Loucy (cell line): ENCODE results near the gene GPR135.

ENCODE experiments used
- H2AFZ ChIP-seq: fragments of 200-600 bp; sonication (generic); 2 replicates; pipeline ENCODE4 v1.6.0; 2016; ENCODE audit warnings: antibody characterized with exemption, mild to moderate bottlenecking, low read length, moderate library complexity
- H3F3A ChIP-seq: fragments of 200-600 bp; 2 replicates; pipeline ENCODE4 v1.6.0; 2016; ENCODE audit warnings: antibody characterized with exemption, low read depth, mild to moderate bottlenecking
- H3K27me3 ChIP-seq: fragments of 200-600 bp; sonication (generic); 2 replicates; pipeline ENCODE4 v1.6.1; 2014; ENCODE audit warnings: low read length, mild to moderate bottlenecking; ENCODE audit not compliant: insufficient read depth, poor library complexity, severe bottlenecking
- H3K36me3 ChIP-seq: fragments of 200-600 bp; sonication (generic); 2 replicates; pipeline ENCODE4 v1.6.1; 2016; ENCODE audit warnings: low read length; ENCODE audit not compliant: insufficient read depth
- H3K4me1 ChIP-seq: fragments of 200-600 bp; sonication (generic); 2 replicates; pipeline ENCODE4 v1.5.1; 2014; ENCODE audit warnings: low read length, mild to moderate bottlenecking; ENCODE audit not compliant: insufficient read depth, poor library complexity, severe bottlenecking
- H3K4me2 ChIP-seq: fragments of 200-600 bp; sonication (generic); 2 replicates; pipeline ENCODE4 v1.6.0; 2014; ENCODE audit warnings: antibody characterized with exemption, low read length, low read depth, mild to moderate bottlenecking; ENCODE audit not compliant: poor library complexity, severe bottlenecking
- H3K4me3 ChIP-seq: fragments of 200-600 bp; sonication (generic); 2 replicates; pipeline ENCODE4 v1.5.1; 2014; ENCODE audit warnings: low read length, mild to moderate bottlenecking, mixed read lengths; ENCODE audit not compliant: poor library complexity, severe bottlenecking
- H3K79me2 ChIP-seq: fragments of 200-600 bp; sonication (generic); 2 replicates; pipeline ENCODE4 v1.6.1; 2014; ENCODE audit warnings: low read length; ENCODE audit not compliant: insufficient read depth
- H3K9ac ChIP-seq: fragments of 200-600 bp; sonication (generic); 2 replicates; pipeline ENCODE4 v1.6.0; 2014; ENCODE audit warnings: mild to moderate bottlenecking, low read depth, low read length, moderate library complexity; ENCODE audit not compliant: poor library complexity, severe bottlenecking
- H3K9me2 ChIP-seq: fragments of 200-600 bp; sonication (generic); replicated peaks from 2 replicates; pipeline ENCODE4 v1.6.1; 2016; ENCODE audit warnings: low read depth, low read length, mixed read lengths
- H3K9me3 ChIP-seq: fragments of 200-600 bp; sonication (generic); 2 replicates; pipeline ENCODE4 v1.6.1; 2014; ENCODE audit warnings: mild to moderate bottlenecking, antibody characterized with exemption, low read length, low read depth; ENCODE audit not compliant: insufficient read depth
- H4K20me1 ChIP-seq: fragments of 200-600 bp; sonication (generic); 2 replicates; pipeline ENCODE4 v1.6.0; 2014; ENCODE audit warnings: antibody characterized with exemption, low read length, mild to moderate bottlenecking; ENCODE audit not compliant: insufficient read depth, poor library complexity, severe bottlenecking
- EZH2phosphoT487 ChIP-seq: fragments of 200-600 bp; IDR thresholded peaks from 2 replicates; pipeline ENCODE4 v1.6.1; 2018; ENCODE audit warnings: antibody characterized with exemption, mild to moderate bottlenecking, moderate library complexity, borderline replicate concordance
- TF ChIP-seq, protein P1 (sequence below): fragments of 200-600 bp; sonication (generic); conservative IDR thresholded peaks from 2 replicates; pipeline ENCODE4 v1.5.1; 2014; ENCODE audit warnings: mild to moderate bottlenecking, antibody characterized with exemption, low read length

Gene GPR135

DNA sequence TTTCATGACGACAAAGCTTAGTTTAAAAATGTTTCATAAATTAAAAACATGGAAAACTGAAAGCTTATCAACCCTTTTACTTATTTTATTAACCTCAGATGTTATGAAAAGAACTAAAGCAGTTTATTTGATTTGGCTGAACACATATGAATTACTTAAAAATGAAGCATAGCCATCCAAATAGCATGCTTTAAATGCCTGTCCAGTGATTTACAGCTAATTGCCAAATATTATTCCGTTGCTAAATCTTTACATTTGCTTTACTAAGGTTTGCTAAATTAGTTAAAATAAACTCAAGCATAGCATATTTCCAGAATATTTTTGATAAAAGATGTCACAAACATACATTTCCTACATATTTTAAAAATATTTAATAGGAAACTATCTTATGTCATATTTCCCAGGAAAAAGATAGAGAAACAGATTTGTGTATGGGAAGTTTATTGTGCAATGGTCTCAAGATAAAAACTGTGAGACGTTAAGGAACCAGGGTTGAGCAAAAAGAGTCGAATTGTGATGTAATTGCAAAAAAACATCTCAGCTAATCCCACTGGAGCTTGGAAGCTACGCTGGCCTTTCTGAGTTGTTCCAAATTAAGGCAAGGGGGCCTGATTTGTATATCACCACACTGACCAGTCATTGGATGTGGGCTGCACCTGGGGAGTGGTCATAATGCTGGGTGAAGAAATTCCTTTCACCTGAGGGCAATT, 25.8 kb downstream of the GPR135 start:
- H3K9me3 ChIP-seq: no peaks in the 10 kb centered on the region
- H2AFZ ChIP-seq: no peak overlapping the region
- no peaks in the 10 kb centered on the region for H3K36me3 ChIP-seq
- no peaks in the 10 kb centered on the region for H4K20me1 ChIP-seq
- no peak overlapping the region for H3K4me2 ChIP-seq
- H3K9me2 ChIP-seq: no peaks in the 10 kb centered on the region
- peaks cover 3% of the 10 kb centered on the region for H3K4me1 ChIP-seq
- H3K27me3 ChIP-seq: no peaks in the 10 kb centered on the region
- no peak for TF ChIP-seq EZH2phosphoT487
- TF ChIP-seq, protein P1, sequence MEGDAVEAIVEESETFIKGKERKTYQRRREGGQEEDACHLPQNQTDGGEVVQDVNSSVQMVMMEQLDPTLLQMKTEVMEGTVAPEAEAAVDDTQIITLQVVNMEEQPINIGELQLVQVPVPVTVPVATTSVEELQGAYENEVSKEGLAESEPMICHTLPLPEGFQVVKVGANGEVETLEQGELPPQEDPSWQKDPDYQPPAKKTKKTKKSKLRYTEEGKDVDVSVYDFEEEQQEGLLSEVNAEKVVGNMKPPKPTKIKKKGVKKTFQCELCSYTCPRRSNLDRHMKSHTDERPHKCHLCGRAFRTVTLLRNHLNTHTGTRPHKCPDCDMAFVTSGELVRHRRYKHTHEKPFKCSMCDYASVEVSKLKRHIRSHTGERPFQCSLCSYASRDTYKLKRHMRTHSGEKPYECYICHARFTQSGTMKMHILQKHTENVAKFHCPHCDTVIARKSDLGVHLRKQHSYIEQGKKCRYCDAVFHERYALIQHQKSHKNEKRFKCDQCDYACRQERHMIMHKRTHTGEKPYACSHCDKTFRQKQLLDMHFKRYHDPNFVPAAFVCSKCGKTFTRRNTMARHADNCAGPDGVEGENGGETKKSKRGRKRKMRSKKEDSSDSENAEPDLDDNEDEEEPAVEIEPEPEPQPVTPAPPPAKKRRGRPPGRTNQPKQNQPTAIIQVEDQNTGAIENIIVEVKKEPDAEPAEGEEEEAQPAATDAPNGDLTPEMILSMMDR: no peak
- no peaks in the 10 kb centered on the region for H3K79me2 ChIP-seq
- no peaks in the 10 kb centered on the region for H3F3A ChIP-seq
- no peak overlapping the region for H3K9ac ChIP-seq
- H3K4me3 ChIP-seq: no peak overlapping the region

DNA sequence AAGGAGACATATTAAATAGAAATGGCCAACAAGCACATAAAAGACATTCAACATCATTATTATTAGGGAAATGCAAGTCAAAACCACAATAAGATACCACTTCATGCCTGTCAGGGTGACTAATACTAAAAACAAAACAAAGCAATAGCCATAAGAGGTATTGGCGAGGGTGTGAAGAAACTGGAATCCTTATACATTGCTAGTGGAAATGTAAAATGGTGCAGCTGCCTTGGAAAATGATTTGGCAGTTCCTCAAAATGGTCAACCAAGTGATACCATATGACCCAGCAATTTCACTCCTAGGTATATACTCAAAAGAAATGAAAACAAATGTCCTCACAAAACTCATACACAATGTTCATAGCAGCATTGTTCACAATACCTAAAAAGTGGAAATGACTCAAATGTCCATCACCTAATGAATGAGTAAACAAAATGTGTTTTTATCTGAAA, 27.0 kb downstream of the GPR135 start:
- H3K36me3 ChIP-seq: no peaks in the 10 kb centered on the region
- no peak for TF ChIP-seq EZH2phosphoT487
- TF ChIP-seq, protein P1: no peak
- no peaks in the 10 kb centered on the region for H3K9me2 ChIP-seq
- H4K20me1 ChIP-seq: no peaks in the 10 kb centered on the region
- no peak overlapping the region for H2AFZ ChIP-seq
- H3K9me3 ChIP-seq: no peaks in the 10 kb centered on the region
- no peak overlapping the region for H3K4me2 ChIP-seq
- H3K79me2 ChIP-seq: no peaks in the 10 kb centered on the region
- H3K4me1 ChIP-seq: peaks cover 3% of the 10 kb centered on the region
- H3K4me3 ChIP-seq: no peak overlapping the region
- H3K9ac ChIP-seq: no peak overlapping the region
- H3F3A ChIP-seq: no peaks in the 10 kb centered on the region
- no peaks in the 10 kb centered on the region for H3K27me3 ChIP-seq

DNA sequence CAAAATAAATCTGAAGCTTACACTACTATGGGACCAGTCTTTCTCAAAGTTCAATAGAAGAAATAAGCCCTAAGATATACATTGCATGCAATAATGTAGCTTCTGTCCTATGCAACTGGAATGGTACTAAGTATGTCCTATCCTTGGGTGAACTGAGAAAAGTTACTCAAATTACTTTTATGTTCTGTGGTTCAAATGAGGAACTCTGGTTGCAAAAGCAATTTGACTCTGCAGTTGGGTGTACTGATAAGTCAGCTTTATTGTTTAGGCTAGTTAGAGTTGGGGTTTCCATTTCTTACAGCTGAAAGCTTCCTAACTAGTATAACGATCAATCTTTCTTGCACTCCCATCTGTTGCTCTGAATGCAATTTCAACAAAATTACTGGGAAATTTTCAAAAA, 29.2 kb downstream of the GPR135 start:
- Histone ChIP-seq H3K9me3 (no peaks in the 10 kb centered on the region), H3K79me2 (no peaks in the 10 kb centered on the region), H3K27me3 (no peaks in the 10 kb centered on the region), H4K20me1 (no peaks in the 10 kb centered on the region), H3K4me1 (peaks cover 3% of the 10 kb centered on the region), H2AFZ (no peak overlapping the region), H3F3A (no peaks in the 10 kb centered on the region), H3K9ac (no peak overlapping the region), H3K36me3 (no peaks in the 10 kb centered on the region), H3K4me3 (no peak overlapping the region), H3K9me2 (no peaks in the 10 kb centered on the region), H3K4me2 (no peak overlapping the region)
- no peak for TF ChIP-seq EZH2phosphoT487
- TF ChIP-seq, protein P1: no peak
